GM12878 (cell line): ENCODE results near the gene COLQ. TPM values are rescaled to one million over a fixed set of nuclear protein-coding genes. Genes with fewer than 3 reads are reported as not detected.

ENCODE experiments used
- BCL11A ChIP-seq: IDR thresholded peaks from 2 replicates; pipeline ENCODE4 v1.6.1; 2011; ENCODE audit warnings: low read depth, low read length
- CHD4 ChIP-seq: fragments of 200-600 bp; sonication (generic); IDR thresholded peaks from 2 replicates; pipeline ENCODE4 v1.6.1; 2016; ENCODE audit warnings: mild to moderate bottlenecking
- HDGF ChIP-seq: fragments of 450-650 bp; IDR thresholded peaks from 2 replicates; pipeline ENCODE4 v1.6.1; 2016; ENCODE audit warnings: antibody characterized with exemption
- MLLT1 ChIP-seq: fragments of 450-650 bp; IDR thresholded peaks from 2 replicates; pipeline ENCODE4 v1.6.1; 2016; ENCODE audit warnings: mild to moderate bottlenecking
- MXI1 ChIP-seq: fragments of 150-350 bp; IDR thresholded peaks from 2 replicates; pipeline ENCODE4 v1.6.1; 2011; ENCODE audit warnings: low read depth, mild to moderate bottlenecking, inconsistent platforms, low read length, improper control_type of control experiment
- MYC ChIP-seq: IDR thresholded peaks from 2 replicates; pipeline ENCODE4 v1.6.1; 2011; ENCODE audit warnings: mild to moderate bottlenecking, low read length, moderate library complexity, inconsistent platforms; ENCODE audit not compliant: insufficient read depth, insufficient replicate concordance, insufficient read length, severe bottlenecking
- SMAD1 ChIP-seq: fragments of 450-650 bp; IDR thresholded peaks from 2 replicates; pipeline ENCODE4 v1.6.1; 2018; ENCODE audit warnings: mild to moderate bottlenecking, low read depth; ENCODE audit not compliant: partially characterized antibody
- ZNF274 ChIP-seq: IDR thresholded peaks from one replicate; pipeline ENCODE4 v1.8.0; 2011; ENCODE audit not compliant: insufficient read length, insufficient read depth
- polyA plus RNA-seq, 11 experiments: library from polyadenylated mRNA; depleted of rRNA in 4 of 11; unstranded in 6 of 11; stranded (reverse) in 5 of 11; fragments of >200 nt; fragmentation: Nextera tagmentation in 4 of 11; fragmentation: Illumina TruSeq in 1 of 11; extraction: Ambion mirVana in 4 of 11; extraction: Trizol in 1 of 11; gene quantifications; 1 replicate in 1 of 11; 2 replicates in 10 of 11; pipeline versions ENCODE4 v1.2.1 to v1.2.3, GENCODE V29; 2011 to 2016; ENCODE audit warnings: inconsistent platforms in 2 of 11, missing spikeins in 2 of 11, low read depth in 1 of 11
- total RNA-seq, 4 experiments: library from RNA; depleted of rRNA in 3 of 4; stranded (reverse); fragments of >200 nt in 3 of 4; fragmentation: Illumina TruSeq in 1 of 4; extraction: Trizol in 1 of 4; gene quantifications; 2 replicates each; pipeline versions ENCODE4 v1.2.1 to v1.2.3, GENCODE V29; 2013 to 2021
- TF ChIP-seq, protein P1 (sequence below): fragments of 450-650 bp; formaldehyde crosslinking; IDR thresholded peaks from 2 replicates; pipeline ENCODE4 v1.4.0; 2020; ENCODE audit warnings: mild to moderate bottlenecking, moderate library complexity
- TF ChIP-seq, protein P2 (sequence below): IDR thresholded peaks from 2 replicates; pipeline ENCODE4 v1.6.1; 2012; ENCODE audit warnings: improper control_type of control experiment, low read depth, low read length; ENCODE audit not compliant: insufficient replicate concordance

COLQ gene
- total and polyA plus RNA-seq, 10 of the 15 experiments (the other 5 are each of a cell fraction or from before 2014, with no cell fraction given): 0.13 to 2.7 (median 0.70) TPM

GRCh38 chr3:15451216-15452113, 70.0 kb downstream of the COLQ start (continued):
- TF ChIP-seq, protein P1, sequence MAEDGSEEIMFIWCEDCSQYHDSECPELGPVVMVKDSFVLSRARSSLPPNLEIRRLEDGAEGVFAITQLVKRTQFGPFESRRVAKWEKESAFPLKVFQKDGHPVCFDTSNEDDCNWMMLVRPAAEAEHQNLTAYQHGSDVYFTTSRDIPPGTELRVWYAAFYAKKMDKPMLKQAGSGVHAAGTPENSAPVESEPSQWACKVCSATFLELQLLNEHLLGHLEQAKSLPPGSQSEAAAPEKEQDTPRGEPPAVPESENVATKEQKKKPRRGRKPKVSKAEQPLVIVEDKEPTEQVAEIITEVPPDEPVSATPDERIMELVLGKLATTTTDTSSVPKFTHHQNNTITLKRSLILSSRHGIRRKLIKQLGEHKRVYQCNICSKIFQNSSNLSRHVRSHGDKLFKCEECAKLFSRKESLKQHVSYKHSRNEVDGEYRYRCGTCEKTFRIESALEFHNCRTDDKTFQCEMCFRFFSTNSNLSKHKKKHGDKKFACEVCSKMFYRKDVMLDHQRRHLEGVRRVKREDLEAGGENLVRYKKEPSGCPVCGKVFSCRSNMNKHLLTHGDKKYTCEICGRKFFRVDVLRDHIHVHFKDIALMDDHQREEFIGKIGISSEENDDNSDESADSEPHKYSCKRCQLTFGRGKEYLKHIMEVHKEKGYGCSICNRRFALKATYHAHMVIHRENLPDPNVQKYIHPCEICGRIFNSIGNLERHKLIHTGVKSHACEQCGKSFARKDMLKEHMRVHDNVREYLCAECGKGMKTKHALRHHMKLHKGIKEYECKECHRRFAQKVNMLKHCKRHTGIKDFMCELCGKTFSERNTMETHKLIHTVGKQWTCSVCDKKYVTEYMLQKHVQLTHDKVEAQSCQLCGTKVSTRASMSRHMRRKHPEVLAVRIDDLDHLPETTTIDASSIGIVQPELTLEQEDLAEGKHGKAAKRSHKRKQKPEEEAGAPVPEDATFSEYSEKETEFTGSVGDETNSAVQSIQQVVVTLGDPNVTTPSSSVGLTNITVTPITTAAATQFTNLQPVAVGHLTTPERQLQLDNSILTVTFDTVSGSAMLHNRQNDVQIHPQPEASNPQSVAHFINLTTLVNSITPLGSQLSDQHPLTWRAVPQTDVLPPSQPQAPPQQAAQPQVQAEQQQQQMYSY (CRISPR knock-in tag): no peak
- TF ChIP-seq MLLT1 (no peak), HDGF (no peak), CHD4 (no peak), BCL11A (no peak), SMAD1 (no peak), ZNF274 (no peak), MYC (no peak), MXI1 (no peak)
- TF ChIP-seq, protein P2, sequence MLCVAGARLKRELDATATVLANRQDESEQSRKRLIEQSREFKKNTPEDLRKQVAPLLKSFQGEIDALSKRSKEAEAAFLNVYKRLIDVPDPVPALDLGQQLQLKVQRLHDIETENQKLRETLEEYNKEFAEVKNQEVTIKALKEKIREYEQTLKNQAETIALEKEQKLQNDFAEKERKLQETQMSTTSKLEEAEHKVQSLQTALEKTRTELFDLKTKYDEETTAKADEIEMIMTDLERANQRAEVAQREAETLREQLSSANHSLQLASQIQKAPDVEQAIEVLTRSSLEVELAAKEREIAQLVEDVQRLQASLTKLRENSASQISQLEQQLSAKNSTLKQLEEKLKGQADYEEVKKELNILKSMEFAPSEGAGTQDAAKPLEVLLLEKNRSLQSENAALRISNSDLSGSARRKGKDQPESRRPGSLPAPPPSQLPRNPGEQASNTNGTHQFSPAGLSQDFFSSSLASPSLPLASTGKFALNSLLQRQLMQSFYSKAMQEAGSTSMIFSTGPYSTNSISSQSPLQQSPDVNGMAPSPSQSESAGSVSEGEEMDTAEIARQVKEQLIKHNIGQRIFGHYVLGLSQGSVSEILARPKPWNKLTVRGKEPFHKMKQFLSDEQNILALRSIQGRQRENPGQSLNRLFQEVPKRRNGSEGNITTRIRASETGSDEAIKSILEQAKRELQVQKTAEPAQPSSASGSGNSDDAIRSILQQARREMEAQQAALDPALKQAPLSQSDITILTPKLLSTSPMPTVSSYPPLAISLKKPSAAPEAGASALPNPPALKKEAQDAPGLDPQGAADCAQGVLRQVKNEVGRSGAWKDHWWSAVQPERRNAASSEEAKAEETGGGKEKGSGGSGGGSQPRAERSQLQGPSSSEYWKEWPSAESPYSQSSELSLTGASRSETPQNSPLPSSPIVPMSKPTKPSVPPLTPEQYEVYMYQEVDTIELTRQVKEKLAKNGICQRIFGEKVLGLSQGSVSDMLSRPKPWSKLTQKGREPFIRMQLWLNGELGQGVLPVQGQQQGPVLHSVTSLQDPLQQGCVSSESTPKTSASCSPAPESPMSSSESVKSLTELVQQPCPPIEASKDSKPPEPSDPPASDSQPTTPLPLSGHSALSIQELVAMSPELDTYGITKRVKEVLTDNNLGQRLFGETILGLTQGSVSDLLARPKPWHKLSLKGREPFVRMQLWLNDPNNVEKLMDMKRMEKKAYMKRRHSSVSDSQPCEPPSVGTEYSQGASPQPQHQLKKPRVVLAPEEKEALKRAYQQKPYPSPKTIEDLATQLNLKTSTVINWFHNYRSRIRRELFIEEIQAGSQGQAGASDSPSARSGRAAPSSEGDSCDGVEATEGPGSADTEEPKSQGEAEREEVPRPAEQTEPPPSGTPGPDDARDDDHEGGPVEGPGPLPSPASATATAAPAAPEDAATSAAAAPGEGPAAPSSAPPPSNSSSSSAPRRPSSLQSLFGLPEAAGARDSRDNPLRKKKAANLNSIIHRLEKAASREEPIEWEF: no peak
